ENCODE data around the gene PREB.

DNA sequence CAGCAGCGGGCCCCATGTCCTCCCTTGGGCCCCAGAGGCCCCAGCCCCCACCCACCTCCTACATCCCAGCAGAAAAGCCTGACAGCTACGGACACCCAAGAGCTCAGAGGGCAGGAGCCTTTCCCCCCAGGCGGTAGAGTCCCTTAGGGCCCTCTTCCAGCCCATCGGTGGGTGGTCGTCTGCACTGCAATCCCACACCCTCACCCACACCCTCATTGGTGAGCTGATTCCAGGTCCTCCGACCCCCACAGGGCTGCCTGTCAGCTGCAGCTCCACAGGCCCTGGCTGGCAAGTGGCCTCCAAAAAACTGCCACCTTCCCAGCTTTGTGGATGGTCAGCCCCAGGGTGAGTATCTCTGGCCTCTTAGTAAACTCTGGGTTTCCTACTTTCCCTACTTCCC, 24.8 kb upstream of the PREB start:
- TF ChIP-seq, protein P1, sequence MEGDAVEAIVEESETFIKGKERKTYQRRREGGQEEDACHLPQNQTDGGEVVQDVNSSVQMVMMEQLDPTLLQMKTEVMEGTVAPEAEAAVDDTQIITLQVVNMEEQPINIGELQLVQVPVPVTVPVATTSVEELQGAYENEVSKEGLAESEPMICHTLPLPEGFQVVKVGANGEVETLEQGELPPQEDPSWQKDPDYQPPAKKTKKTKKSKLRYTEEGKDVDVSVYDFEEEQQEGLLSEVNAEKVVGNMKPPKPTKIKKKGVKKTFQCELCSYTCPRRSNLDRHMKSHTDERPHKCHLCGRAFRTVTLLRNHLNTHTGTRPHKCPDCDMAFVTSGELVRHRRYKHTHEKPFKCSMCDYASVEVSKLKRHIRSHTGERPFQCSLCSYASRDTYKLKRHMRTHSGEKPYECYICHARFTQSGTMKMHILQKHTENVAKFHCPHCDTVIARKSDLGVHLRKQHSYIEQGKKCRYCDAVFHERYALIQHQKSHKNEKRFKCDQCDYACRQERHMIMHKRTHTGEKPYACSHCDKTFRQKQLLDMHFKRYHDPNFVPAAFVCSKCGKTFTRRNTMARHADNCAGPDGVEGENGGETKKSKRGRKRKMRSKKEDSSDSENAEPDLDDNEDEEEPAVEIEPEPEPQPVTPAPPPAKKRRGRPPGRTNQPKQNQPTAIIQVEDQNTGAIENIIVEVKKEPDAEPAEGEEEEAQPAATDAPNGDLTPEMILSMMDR (IDR thresholded peaks at IDR 0.05) = no peak
- TF ChIP-seq POLR2A (IDR thresholded peaks at IDR 0.05) = no peak
